ENCODE measurements around the gene XIAP. TPM values are rescaled to one million over a fixed set of nuclear protein-coding genes. Genes with fewer than 3 reads are reported as not detected.

The XIAP gene
- total and polyA plus RNA-seq, 9 of the 15 experiments (the other 6 are each of a cell fraction or from before 2014, with no cell fraction given), result 5.7 to 40.5 (median 19.8) TPM

- TF ChIP-seq ZNF407 (IDR thresholded peaks at IDR 0.05; ENCODE audit: low read depth), result no peak
- no peak for TF ChIP-seq BACH1 (tag; IDR thresholded peaks at IDR 0.05)
- TF ChIP-seq IFI16 (CRISPR knock-in tag; IDR thresholded peaks at IDR 0.05), result no peak
- TF ChIP-seq HNRNPLL (IDR thresholded peaks at IDR 0.05; ENCODE audit: low read depth, low read length, poor library complexity, severe bottlenecking), result no peak
- TF ChIP-seq, protein P1, sequence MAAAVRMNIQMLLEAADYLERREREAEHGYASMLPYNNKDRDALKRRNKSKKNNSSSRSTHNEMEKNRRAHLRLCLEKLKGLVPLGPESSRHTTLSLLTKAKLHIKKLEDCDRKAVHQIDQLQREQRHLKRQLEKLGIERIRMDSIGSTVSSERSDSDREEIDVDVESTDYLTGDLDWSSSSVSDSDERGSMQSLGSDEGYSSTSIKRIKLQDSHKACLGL (CRISPR knock-in tag; IDR thresholded peaks at IDR 0.05; ENCODE audit: borderline replicate concordance, poor library complexity, severe bottlenecking), result no peak
Measured at GRCh38 chrX:123854329-123854728, 5.5 kb upstream of the XIAP start (continued).
